PC-3 (cell line): ENCODE data around the gene DUS1L. TPM values are rescaled to one million over a fixed set of nuclear protein-coding genes. Genes with fewer than 3 reads are reported as not detected.

Experiments used
- ATAC-seq: fragments of 200-7000 bp; cut with Tn5 transposase; 2 replicates; pipeline ENCODE4 v1.9.1; 2020; ENCODE audit warnings: mild to moderate bottlenecking, moderate library complexity
- BruUV-seq: library from RNA; stranded (reverse); fragments of 400-500 nt; replicated peaks from 2 replicates; lab custom pipeline; 2021; lab: Mats Ljungman, UMichigan
- CTCF ChIA-PET: fragments of 300-600 bp; sonication (Branson Sonifier 250); formaldehyde crosslinking; loops from one replicate; lab custom pipeline; 2022; ENCODE audit warnings: antibody characterized with exemption; lab: Charles Lee
- POLR2A ChIA-PET: fragments of 300-600 bp; sonication (Branson Sonifier 250); formaldehyde crosslinking; loops from one replicate; lab custom pipeline; 2022; ENCODE audit warnings: antibody characterized with exemption; ENCODE audit not compliant: unreplicated experiment; lab: Charles Lee
- DNase-seq: peaks from one replicate; pipeline ENCODE4 v3.0.0-alpha.2; 2015
- H2AFZ ChIP-seq: fragments of 300-600 bp; sonication (generic); 2 replicates; pipeline ENCODE4 v1.6.0; 2016; ENCODE audit warnings: antibody characterized with exemption, low read length
- H3F3A ChIP-seq: fragments of 300-600 bp; sonication (generic); one replicate; pipeline ENCODE4 v1.6.0; 2017; ENCODE audit warnings: antibody characterized with exemption, low read length, control low read depth, mild to moderate bottlenecking; ENCODE audit not compliant: unreplicated experiment
- H3K27ac ChIP-seq: fragments of 300-600 bp; sonication (generic); 2 replicates; pipeline ENCODE4 v1.5.1; 2016; ENCODE audit warnings: mild to moderate bottlenecking, low read length
- H3K27me3 ChIP-seq: fragments of 300-600 bp; sonication (generic); 2 replicates; pipeline ENCODE4 v1.6.1; 2016; ENCODE audit warnings: low read length, mixed read lengths
- H3K36me3 ChIP-seq: fragments of 300-600 bp; sonication (generic); 2 replicates; pipeline ENCODE4 v1.6.1; 2016; ENCODE audit warnings: low read depth, mixed run types, low read length, mixed read lengths
- H3K4me1 ChIP-seq: fragments of 300-600 bp; sonication (generic); 2 replicates; pipeline ENCODE4 v1.5.1; 2016; ENCODE audit warnings: low read length; ENCODE audit not compliant: insufficient read depth
- H3K4me2 ChIP-seq: fragments of 300-600 bp; sonication (generic); 2 replicates; pipeline ENCODE4 v1.6.0; 2016; ENCODE audit warnings: low read length
- H3K4me3 ChIP-seq: fragments of 300-600 bp; sonication (generic); 2 replicates; pipeline ENCODE4 v1.5.1; 2016; ENCODE audit warnings: mild to moderate bottlenecking, low read length, mixed read lengths
- H3K79me2 ChIP-seq: fragments of 300-600 bp; sonication (generic); 2 replicates; pipeline ENCODE4 v1.6.1; 2017; ENCODE audit warnings: low read length, mixed read lengths
- H3K9ac ChIP-seq: fragments of 300-600 bp; sonication (generic); 2 replicates; pipeline ENCODE4 v1.6.0; 2016; ENCODE audit warnings: mild to moderate bottlenecking, low read length
- H3K9me2 ChIP-seq: fragments of 300-600 bp; sonication (generic); replicated peaks from 2 replicates; pipeline ENCODE4 v1.6.1; 2016; ENCODE audit warnings: mixed run types, low read length, mixed read lengths
- H3K9me3 ChIP-seq: fragments of 300-600 bp; sonication (generic); 2 replicates; pipeline ENCODE4 v1.6.1; 2016; ENCODE audit warnings: low read length, mixed read lengths
- H4K20me1 ChIP-seq: fragments of 300-600 bp; sonication (generic); 2 replicates; pipeline ENCODE4 v1.6.1; 2016; ENCODE audit warnings: low read length, mixed read lengths
- CTCF ChIP-seq: fragments of 300-600 bp; sonication (generic); conservative IDR thresholded peaks from 2 replicates; pipeline ENCODE4 v1.5.1; 2017; ENCODE audit warnings: antibody characterized with exemption, low read depth, mild to moderate bottlenecking, low read length
- EZH2 ChIP-seq: fragments of 300-600 bp; sonication (generic); IDR thresholded peaks from one replicate; pipeline ENCODE4 v1.6.1; 2017; ENCODE audit warnings: antibody characterized with exemption, mild to moderate bottlenecking, low read length; ENCODE audit not compliant: unreplicated experiment
- EZH2phosphoT487 ChIP-seq: fragments of 300-600 bp; sonication (generic); IDR thresholded peaks from 2 replicates; pipeline ENCODE4 v1.6.1; 2018; ENCODE audit warnings: mild to moderate bottlenecking, antibody characterized with exemption, low read length, borderline replicate concordance
- intact Hi-C: fragments of 100-400 bp; cut with micrococcal nuclease; formaldehyde crosslinking; loops from 2 replicates; pipeline ENCODE4 v1.9.0; 2023
- total RNA-seq: library from RNA; depleted of rRNA; stranded (reverse); fragments of >200 nt; gene quantifications from 2 replicates; pipeline ENCODE4 v1.2.3, GENCODE V29; 2014

The DUS1L gene
- total RNA-seq, 1 experiment from 2014 or later: 205 TPM

DNA sequence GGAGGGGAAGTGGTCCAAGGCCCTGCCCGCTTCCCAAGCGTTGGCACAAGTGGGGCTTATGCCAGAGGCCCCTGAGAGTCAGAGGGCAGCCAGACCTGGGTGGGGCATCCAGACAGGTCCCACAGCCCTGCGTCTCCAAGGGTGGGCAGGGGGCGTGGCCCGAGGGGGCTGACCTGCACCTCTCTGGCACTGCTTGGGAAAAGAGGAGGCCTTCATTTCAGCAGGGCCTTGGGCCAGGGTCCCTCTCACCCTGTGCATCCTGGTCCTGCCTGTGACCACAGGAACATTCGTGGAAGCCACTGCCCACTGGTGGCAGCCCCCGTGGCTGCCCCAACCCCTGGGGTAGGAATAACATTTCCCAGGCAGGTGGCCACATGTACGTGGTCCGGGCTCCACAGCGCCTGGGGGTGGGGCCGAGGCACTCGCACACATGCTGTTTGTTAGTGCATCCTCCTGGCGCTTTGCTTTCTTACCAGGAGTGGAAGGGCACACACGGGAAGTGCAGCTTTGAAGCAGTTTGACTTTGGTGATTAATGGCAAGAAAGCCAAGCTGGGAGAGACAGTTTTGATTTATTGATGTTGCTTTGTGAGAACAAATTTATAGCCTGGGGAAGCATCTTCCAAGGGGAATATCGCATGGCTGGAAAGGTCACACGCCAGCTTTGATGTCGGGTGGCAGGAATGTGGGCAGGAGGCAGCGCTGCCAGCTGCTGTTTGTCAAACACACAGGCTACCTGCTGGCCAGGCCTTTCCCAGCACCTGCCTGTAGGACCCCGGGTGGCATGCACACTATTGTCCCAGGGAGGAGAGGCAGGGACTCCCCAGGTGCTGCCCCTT, 47.2 kb downstream of the DUS1L start:
- no peak for DNase-seq
- ATAC-seq: no peak
- H3K9ac ChIP-seq: no peak overlapping the region
- H3F3A ChIP-seq: no peaks in the 10 kb centered on the region
- no peaks in the 10 kb centered on the region; the same call in 1 of the 2 replicates for H3K36me3 ChIP-seq
- H3K4me1 ChIP-seq: 0 out of 2 replicates have a peak, but pooled peaks cover 12% of the 10 kb centered on the region
- ChIA-PET CTCF (no interaction called here), POLR2A (no interaction called here)
- H3K27ac ChIP-seq: no peak overlapping the region
- no peak overlapping the region for H3K4me3 ChIP-seq
- H3K9me2 ChIP-seq: no peaks in the 10 kb centered on the region
- intact Hi-C loops: no loop called here
- H4K20me1 ChIP-seq: peaks cover 7% of the 10 kb centered on the region; the same call in 1 of the 2 replicates
- H3K4me2 ChIP-seq: no peak overlapping the region
- no peaks in the 10 kb centered on the region for H3K27me3 ChIP-seq
- H3K79me2 ChIP-seq: peaks cover 29% of the 10 kb centered on the region
- H2AFZ ChIP-seq: no peak overlapping the region
- no peaks in the 10 kb centered on the region for H3K9me3 ChIP-seq
- TF ChIP-seq EZH2 (no peak), EZH2phosphoT487 (no peak), CTCF (no peak)
- no TSS peak for BruUV-seq

DNA sequence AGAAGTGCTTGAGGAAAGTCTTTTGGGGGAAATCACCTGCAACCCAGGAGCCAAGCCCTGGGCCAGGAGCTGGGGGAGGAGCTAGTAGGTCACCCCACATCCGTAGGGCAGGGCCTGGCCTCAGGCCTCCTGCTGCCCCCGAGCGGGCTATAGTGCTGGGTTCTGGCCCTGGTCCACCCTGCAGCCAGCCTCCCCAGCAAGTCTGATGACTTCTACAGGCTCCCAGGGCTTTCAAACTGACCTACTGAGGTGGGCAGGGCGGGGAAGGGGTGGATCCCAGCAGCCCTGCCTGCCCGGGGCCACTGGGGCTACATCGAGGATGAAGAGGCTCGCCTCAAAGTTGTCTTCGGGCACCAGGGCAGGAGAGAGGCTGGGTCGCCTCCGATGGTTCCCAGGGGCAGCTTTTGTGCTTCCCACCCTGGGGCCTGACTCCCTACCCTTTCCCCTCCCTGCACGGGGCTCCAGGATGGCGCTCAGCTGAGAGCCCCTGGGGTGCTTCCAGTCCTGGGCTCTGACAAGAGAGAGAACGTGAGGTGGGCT, 47.9 kb downstream of the DUS1L start:
- no peak overlapping the region for H3K9ac ChIP-seq
- H3K27ac ChIP-seq: no peak overlapping the region
- H3K27me3 ChIP-seq: no peaks in the 10 kb centered on the region
- 0 out of 2 replicates have a peak, but pooled peaks cover 12% of the 10 kb centered on the region for H3K4me1 ChIP-seq
- H3K4me3 ChIP-seq: no peak overlapping the region
- H3F3A ChIP-seq: no peaks in the 10 kb centered on the region
- no peak overlapping the region for H2AFZ ChIP-seq
- no peaks in the 10 kb centered on the region for H3K9me3 ChIP-seq
- intact Hi-C loops: no loop called here
- POLR2A ChIA-PET: no interaction called here
- no peak for TF ChIP-seq EZH2phosphoT487
- no peak for TF ChIP-seq EZH2
- TF ChIP-seq CTCF: no peak
- DNase-seq (no peak), ATAC-seq (no peak)
- no TSS peak for BruUV-seq
- no peaks in the 10 kb centered on the region for H3K9me2 ChIP-seq
- H3K36me3 ChIP-seq: no peaks in the 10 kb centered on the region; the same call in 1 of the 2 replicates
- CTCF ChIA-PET: interaction anchor here (0.6 kb wide), 1 partner anchor 50 kb away, joined by 13 read pairs; no protein-coding TSS in a partner anchor
- peaks cover 7% of the 10 kb centered on the region; the same call in 1 of the 2 replicates for H4K20me1 ChIP-seq
- H3K4me2 ChIP-seq: no peak overlapping the region
- peaks cover 28% of the 10 kb centered on the region for H3K79me2 ChIP-seq
